T-helper 2 cell treated with Interferon-gamma antibody and Interleukin-4, amounts not matched to agents 100 ng/mL and 5 ng/mL, for 36 hours (primary cell): ENCODE results near the gene PPP1R13B. TPM values are rescaled to one million over a fixed set of nuclear protein-coding genes. Genes with fewer than 3 reads are reported as not detected.

Source experiments
- intact Hi-C: fragments of 100-400 bp; cut with micrococcal nuclease; formaldehyde crosslinking; loops from one replicate; pipeline ENCODE4 v1.15.1; 2023
- total RNA-seq: library from RNA; stranded (reverse); gene quantifications from 2 replicates; pipeline ENCODE4 v1.2.3, GENCODE V29; 2022

Gene PPP1R13B
- total RNA-seq, 1 donor from 2014 or later = 8.9 TPM

GRCh38 chr14:103838117-103838516 lies 9.3 kb downstream of the PPP1R13B start:
- intact Hi-C loops = no loop called here

- intact Hi-C loops = no loop called here
Measured at GRCh38 chr14:103836976-103837725, 10.2 kb downstream of the PPP1R13B start.

- intact Hi-C loops = no loop called here
Measured at GRCh38 chr14:103834956-103835355, 12.4 kb downstream of the PPP1R13B start.

GRCh38 chr14:103833711-103834110 lies 13.7 kb downstream of the PPP1R13B start:
- intact Hi-C loops = no loop called here

GRCh38 chr14:103832046-103832445 lies 15.3 kb downstream of the PPP1R13B start:
- intact Hi-C loops = no loop called here

- intact Hi-C loops = no loop called here
Measured at GRCh38 chr14:103830511-103831270, 16.7 kb downstream of the PPP1R13B start.

- intact Hi-C loops = no loop called here
Measured at GRCh38 chr14:103828315-103828967, 18.9 kb downstream of the PPP1R13B start.

GRCh38 chr14:103825101-103825500 lies 22.3 kb downstream of the PPP1R13B start:
- intact Hi-C loops = no loop called here

GRCh38 chr14:103820908-103821307 lies 26.5 kb downstream of the PPP1R13B start:
- intact Hi-C loops = no loop called here

GRCh38 chr14:103820382-103820781 lies 27.0 kb downstream of the PPP1R13B start:
- intact Hi-C loops = no loop called here

GRCh38 chr14:103819503-103820307 lies 27.7 kb downstream of the PPP1R13B start:
- intact Hi-C loops = no loop called here

- intact Hi-C loops = no loop called here
Measured at GRCh38 chr14:103818870-103819269, 28.5 kb downstream of the PPP1R13B start.

GRCh38 chr14:103818422-103818821 lies 29.0 kb downstream of the PPP1R13B start:
- intact Hi-C loops = no loop called here

GRCh38 chr14:103817595-103817994 lies 29.8 kb downstream of the PPP1R13B start:
- intact Hi-C loops = no loop called here

- intact Hi-C loops = no loop called here
Measured at GRCh38 chr14:103816991-103817390, 30.4 kb downstream of the PPP1R13B start.

- intact Hi-C loops = no loop called here
Measured at GRCh38 chr14:103815253-103815652, 32.1 kb downstream of the PPP1R13B start.

- intact Hi-C loops = no loop called here
Measured at GRCh38 chr14:103811189-103811588, 36.2 kb downstream of the PPP1R13B start.

- intact Hi-C loops = loop anchor here (1.0 kb wide), 1 partner anchor 102 kb away; no protein-coding TSS in a partner anchor
Measured at GRCh38 chr14:103808403-103809001, 38.9 kb downstream of the PPP1R13B start.

- intact Hi-C loops = no loop called here
Measured at GRCh38 chr14:103806805-103807204, 40.6 kb downstream of the PPP1R13B start.

GRCh38 chr14:103805708-103806107 lies 41.7 kb downstream of the PPP1R13B start:
- intact Hi-C loops = no loop called here

- intact Hi-C loops = no loop called here
Measured at GRCh38 chr14:103803661-103804060, 43.7 kb downstream of the PPP1R13B start.
